H1 (cell line): ENCODE measurements around the gene DEAF1. TPM values are rescaled to one million over a fixed set of nuclear protein-coding genes. Genes with fewer than 3 reads are reported as not detected.

Experiments used
- SIRT6 ChIP-seq: IDR thresholded peaks from one replicate; pipeline ENCODE4 v1.7.1; 2012; ENCODE audit warnings: low read length, inconsistent platforms
- polyA plus RNA-seq, 7 experiments: library from polyadenylated mRNA; depleted of rRNA in 3 of 7; stranded (reverse) in 5 of 7; unstranded in 2 of 7; fragments of >200 nt in 5 of 7; fragments of 200-250 nt in 2 of 7; gene quantifications; 1 replicate in 5 of 7; 2 replicates in 1 of 7; 4 replicates in 1 of 7; pipeline versions ENCODE4 v1.2.1 to v1.2.3, GENCODE V29; 2011 to 2013; ENCODE audit warnings: missing spikeins in 2 of 7, mixed read lengths in 2 of 7
- total RNA-seq: library from RNA; stranded (reverse); fragmentation: NEBNext Ultra II Directional; extraction: Animal tissue kit (Norgen Biotek cat#: 25700); gene quantifications from 2 replicates; pipeline ENCODE4 v1.2.1, GENCODE V29; 2021
- TF ChIP-seq, protein P1 (sequence below): IDR thresholded peaks from 2 replicates; pipeline ENCODE4 v1.6.1; 2011; ENCODE audit warnings: low read length, improper control_type of control experiment

DEAF1 gene
- total and polyA plus RNA-seq, 2 of the 8 experiments (the other 6 are each of a cell fraction or from before 2014, with no cell fraction given): 47.3 to 58.4 TPM

DNA sequence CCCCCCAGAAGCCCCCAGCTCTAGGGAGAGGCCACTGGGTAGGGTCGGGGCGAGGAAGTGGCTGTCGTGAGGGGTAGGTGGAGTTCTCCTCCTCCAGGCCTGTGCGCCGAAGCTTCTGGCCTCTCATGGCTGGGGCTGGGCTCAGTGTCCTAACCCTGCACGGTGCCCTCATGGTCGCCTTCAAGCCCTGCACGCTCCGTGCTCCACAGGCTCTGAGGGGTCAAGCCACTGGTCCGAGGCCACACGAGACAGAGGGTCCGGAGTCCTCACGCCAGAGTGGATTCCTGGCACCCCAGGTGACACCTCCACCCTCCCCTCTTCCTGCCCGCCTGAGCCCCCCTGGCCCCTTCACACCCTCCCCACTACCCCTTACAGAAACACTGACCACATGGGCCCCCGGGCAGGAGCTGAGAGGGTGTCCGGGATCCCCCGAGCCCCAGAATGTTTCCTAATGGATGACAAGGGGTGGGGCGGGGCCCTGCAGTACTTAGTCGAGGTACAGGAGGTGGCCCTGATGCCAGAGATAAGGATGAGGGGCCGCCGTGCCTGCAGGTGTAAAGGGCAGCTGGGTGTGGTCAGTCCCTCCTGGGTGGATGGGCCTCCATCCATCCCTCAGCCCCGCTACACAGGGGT, 69.3 kb downstream of the DEAF1 start (continued):
- TF ChIP-seq, protein P1, sequence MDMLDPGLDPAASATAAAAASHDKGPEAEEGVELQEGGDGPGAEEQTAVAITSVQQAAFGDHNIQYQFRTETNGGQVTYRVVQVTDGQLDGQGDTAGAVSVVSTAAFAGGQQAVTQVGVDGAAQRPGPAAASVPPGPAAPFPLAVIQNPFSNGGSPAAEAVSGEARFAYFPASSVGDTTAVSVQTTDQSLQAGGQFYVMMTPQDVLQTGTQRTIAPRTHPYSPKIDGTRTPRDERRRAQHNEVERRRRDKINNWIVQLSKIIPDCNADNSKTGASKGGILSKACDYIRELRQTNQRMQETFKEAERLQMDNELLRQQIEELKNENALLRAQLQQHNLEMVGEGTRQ: no peak
- no peak for TF ChIP-seq SIRT6
